GM21528 (cell line): ENCODE measurements around the gene GSG1L.

Experiments
- ATAC-seq: cut with Tn5 transposase; IDR thresholded peaks from one replicate; pipeline ENCODE4 v1.9.1; 2021; ENCODE audit warnings: mild to moderate bottlenecking, moderate library complexity; ENCODE audit not compliant: unreplicated experiment, low FRiP score

The GSG1L gene

DNA sequence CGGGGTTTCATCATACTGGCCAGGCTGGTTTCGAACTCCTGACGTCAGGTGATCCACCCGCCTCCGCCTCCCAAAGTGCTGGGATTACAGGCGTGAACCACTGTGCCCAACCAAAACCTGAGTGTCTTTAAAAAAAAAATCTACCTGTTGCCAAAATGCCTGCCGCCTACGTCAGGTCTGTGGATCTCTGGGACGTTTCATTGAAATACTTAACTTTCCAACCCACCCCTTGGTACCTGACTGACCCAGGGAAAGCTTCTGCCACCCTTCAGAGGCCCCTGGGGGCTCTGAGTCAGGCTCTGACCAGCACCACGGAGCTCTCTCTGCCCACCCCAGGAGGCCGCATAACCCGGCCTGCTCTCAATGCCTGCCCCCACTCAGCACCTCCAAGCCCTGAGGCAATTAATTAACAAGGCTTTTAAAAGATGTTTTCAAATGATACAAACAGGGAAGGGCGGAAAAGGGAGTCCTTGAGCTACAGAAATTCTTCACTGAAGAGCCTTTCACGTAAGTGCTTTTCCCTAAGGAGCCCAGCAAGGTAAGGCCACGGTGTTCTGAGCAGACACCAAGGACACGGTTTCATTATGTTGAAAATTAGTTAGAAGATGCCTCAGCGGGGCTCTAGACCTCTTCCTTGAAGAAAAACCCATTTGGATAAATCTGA, 29.3 kb upstream of the GSG1L start:
- ATAC-seq = no peak

DNA sequence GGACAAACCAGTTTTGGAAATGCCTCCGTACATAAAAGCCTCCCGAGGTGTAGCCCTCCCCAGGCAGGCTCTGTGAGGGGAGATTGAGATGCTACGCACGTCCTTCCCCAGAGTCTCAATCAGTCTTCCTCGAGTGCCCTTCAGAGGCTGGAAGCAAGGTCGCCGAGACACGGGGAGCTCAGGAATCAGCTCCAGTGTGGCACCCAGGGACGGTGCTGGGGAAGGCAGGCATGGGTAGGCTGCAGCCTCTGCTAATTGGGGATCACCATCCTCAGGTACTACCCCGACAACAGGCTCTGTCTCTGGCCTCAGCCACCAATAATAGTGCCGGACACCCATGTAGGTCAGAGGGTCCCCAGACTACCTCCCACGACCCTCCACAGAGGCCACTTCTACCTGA, 28.1 kb upstream of the GSG1L start:
- no peak for ATAC-seq

DNA sequence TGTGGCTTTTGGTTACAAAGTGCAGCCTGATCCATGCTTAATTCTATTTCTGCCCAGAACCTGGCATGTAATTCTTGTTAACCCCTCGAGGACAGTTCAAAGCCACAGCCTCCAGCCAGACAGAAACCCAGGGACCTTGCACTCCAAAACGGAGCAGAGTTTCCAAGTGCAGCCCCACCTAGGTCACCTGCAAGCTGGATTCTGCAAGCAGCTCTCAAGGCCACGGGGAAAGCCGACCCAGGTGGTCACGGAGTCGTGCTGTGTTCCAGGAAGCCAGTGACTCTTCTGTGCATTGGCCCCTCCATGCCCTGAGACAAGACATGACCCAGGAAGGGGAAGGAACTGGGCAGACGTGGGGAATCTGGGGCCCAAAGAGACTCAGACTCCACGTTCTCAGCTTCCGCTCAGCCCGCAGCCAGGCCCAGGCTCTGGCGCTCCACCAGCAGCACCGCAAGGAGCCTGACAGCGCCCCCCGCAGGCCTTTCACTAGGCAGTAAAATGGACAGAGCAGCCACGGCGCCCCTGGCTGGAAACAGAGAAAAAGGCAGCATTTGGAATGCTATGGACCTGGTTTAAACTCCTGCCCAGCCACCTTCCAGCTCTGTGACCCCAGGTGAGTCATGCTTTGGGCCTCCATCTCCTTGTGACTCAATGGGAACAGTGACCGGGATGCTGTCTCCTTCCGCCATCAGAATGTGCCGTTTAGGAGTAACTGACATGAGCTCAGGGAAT, 27.3 kb upstream of the GSG1L start:
- no peak for ATAC-seq

DNA sequence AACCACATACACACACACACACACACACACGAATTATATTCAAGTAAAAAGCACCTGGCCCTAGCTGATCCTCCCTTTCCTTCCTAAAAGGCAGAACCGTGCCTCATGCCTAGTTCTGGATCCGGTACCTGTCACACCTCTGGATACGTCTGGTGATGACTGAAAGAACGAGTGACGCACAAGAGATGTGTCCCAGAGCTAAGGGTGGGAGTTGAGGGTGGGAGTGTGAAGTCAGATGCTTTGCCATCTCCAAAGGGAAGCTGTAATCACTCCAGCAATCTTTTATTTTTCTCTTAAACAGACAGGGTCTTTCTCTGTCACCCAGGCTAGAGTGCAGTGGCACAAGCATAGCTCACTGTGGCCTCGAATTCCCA, 26.5 kb upstream of the GSG1L start:
- no peak for ATAC-seq

DNA sequence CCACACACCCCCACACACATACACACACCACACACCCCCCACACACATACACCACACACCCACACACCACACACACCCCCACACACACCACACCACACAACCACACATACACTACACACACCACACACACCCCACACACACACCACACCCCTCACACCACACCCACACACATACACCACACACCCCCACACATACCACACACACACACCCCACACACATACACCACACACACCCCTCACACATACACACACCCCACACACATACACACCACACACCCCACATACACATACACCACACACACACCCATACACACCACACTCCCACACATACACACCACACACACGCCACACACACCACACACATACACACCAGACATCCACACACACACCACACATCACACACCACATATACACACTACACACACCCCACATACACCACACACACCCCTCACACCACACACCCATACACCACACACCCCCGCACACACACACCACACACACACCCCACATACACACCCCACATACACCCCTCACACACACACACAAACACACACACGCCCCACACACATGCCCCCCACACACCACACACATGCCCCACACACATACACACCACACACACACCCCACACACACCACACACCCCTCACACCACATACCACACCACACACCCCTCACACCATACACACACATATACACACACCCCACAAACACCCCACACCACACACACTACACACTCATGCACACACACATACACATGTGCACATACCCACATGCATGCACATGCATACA, 25.9 kb upstream of the GSG1L start:
- ATAC-seq = no peak

DNA sequence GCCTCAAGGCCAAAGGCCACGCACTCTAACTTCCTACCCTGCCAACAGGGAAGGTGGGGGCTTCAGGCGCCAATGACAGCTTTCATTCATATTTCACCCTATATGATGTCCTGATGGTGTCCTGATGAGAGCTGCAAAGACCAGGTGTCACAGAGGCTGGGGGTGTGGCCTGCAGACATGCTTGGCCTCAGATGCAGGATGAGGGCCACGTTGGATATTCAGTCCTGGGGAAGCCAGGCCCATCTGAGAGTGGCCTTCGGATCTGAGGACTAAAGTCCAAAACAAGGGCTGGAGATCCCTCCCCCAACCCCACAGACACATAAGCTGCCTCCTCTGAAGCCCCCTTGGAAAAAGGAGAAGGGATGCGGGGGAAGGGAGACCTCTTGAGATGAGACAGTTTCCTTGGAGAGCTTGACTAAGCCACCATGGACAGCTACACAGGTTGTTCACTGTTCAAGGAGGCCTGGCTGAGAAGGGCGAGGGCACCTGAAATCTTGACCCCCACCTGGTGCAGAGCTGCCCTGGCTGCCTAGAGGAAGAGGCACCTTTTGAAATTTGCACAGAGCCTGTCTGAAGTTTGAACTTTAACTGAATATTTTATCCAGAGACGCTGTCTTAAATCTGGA, 24.3 kb upstream of the GSG1L start:
- ATAC-seq = no peak

DNA sequence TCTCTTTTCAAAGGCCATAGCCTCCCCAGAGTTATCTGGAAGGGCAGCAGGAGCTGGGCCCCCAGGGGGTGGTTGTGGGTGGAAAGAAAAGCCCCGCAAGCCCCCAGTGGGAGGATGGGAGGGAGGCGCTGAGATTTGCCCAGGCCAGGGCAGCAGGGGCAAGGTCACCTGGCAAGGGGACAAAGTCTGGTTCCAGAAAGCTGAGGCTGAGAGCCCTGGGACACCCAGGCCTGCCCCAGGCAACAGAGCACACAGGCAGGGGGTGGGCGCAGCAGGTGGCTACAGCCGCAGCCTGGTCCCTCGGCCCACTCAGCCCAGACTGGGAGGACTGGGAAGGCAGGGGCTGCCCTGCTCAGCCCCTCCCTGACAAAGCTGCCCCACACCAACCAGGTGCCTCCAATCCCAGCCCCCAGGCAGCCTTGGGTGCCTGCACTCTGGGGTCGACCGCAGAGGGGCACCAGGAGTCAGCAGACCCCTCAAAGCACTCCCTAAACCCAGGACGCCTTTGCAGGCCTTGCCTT, 23.7 kb upstream of the GSG1L start:
- no peak for ATAC-seq

DNA sequence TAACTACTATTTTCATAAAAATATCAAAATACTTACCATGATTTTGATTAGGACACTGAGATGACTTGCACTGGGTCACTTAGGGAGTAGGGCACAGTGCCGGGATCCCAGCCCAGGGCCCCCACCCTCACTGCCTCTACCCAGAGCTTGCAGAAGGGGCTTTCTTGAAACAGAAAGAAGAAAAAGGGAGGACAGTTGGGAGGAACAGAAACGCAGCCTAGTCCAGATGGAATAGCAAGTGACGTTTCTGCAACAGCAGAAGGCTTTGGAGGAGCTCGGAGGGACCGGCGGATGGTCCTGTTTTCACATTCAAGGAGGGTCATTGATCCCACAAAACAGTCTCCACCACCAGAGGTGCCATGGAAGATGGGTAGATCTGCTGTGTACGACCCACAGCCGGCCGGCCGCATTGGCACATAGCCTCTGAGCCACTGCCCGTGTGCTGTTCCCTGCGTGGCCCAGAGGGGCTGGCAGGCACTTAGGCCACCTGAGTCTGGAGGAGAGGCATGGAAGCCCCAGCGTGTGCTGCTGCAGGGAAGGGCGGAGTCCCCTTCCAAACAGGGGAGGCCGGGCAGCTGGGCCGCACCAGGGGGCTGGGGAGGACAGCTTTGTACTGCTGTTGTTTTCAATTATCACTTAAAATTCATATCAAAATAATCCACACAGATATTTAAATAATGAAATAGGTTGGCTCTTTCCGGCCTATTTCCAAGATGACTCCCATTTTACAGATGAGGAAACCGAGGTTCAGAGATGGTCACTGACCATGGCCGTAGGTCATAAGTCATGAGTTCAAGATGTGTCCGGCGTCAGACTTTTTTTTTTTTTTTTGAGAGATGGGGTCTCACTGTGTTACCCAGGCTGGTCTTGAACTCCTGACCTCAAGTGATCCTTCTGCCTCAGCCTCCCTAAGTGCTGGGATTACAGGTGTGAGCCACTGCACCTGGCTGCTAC, 22.9 kb upstream of the GSG1L start:
- no peak for ATAC-seq

DNA sequence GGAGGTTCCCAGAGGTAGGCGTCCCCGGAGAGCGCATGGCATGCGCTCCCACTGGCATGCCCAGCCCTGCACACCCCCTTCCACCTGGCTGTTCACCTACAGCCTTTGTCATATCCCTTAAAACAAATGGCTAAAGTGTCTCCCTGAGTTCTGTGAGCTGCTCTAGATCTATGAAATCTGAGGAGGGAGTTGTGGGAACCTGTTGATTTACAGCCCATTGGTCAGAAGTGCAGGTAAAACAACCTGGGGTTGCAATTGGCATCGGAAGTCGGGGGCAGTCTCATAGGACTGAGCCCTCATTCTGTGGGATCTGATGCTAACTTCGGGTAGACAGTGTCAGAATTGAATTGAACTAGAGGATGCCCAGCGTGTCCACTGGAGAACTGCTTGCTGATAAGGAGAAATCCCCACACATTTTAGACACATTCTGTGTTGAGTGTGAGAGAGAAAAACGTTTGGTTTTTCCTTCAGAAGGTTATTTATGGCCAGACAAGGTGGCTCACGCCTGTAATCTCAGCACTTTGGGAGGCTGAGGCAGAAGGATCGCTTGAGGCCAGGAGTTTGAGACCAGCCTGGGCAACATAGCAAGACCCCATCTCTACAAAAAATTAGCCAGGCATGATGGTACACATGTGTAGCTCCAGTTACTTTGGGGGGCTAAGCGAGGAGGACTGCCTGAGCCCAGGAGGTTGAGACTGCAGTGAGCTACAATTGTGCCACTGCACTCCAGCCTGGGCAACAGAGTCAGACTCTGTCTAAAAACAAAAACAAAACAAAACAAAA, 22.1 kb upstream of the GSG1L start:
- ATAC-seq = no peak

DNA sequence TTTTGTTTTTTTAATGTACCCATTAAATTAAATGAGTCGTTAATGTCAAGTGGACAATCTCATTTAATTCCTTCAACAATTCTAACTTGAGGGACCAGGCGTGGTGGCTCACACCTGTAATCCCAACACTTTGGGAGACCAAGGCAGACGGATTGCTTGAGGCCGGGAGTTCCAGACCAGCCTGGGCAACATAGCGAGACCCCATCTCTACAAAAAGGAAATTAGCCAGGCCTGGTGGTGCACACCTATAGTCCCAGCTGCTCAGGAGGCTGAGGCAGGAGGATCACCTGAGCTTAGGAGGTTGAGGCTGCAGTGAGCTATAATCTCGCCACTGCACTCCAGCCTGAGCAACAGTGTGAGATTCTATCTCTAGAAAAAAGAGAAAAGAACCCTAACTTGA, 20.7 kb upstream of the GSG1L start:
- ATAC-seq = no peak

DNA sequence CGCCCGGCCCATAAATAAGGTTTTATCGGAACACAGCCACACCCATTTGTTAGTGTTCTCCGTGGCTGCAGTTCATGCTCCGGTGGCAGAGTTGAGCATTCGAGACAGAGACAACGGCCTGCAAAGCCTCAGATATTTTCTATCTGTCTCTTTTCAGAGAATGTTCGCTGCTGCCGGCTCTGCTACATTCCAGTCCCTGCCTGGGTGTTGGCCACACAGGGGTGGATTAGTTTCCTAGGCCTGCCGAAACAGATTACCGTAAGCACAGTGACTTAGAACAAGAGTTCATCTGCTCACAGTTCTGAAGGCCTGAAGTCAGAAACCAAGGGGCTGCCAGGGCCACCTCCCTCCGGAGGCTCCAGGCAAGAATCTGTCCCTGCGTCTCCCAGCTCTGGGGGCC, 19.1 kb upstream of the GSG1L start:
- ATAC-seq = no peak

DNA sequence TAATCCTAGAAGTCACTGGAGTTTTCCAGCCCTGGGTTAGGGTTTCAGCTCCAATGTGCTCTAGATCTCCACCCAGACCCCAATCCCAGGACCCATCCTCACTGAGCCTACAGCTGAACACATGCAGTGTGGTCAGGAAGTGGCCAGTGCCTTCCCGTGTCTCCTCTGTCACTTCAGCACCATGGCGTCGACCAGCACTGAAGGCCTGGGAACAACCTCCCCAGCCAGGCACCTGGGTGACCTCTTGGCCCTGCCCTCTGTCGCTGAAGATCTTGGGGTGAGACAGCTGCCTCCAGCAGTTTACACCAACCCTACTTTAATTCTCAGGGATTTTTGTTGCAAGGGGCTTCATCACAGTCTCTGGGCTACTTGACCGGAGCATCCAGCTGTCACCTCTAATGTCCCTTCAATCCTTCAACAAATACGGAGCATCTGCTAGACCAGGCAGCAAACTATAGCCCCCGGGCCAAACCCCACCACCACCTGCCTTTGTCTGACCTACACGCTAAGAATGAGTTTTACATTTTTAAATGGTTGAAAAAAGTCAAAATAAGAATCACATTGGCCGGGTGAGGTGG, 18.0 kb upstream of the GSG1L start:
- ATAC-seq = no peak

DNA sequence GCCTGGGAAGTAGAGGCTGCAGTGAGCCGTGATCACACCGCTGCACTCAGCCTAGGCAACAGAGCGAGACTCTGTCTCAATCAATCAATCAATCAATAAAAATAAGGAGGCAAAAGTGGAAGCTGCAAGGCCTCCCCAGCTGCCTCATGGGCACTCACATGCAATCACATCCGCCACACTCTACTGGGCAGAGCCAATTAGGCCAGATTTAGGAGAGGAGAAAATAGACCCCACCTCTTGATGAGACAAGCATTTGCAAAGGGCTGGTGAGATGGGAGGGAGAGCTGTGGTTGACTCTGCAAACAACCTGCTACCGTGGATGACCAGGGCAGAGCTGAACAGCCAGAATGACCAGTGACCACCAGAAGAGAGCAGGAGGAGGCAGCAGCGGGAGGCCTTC, 14.7 kb upstream of the GSG1L start:
- ATAC-seq = no peak

DNA sequence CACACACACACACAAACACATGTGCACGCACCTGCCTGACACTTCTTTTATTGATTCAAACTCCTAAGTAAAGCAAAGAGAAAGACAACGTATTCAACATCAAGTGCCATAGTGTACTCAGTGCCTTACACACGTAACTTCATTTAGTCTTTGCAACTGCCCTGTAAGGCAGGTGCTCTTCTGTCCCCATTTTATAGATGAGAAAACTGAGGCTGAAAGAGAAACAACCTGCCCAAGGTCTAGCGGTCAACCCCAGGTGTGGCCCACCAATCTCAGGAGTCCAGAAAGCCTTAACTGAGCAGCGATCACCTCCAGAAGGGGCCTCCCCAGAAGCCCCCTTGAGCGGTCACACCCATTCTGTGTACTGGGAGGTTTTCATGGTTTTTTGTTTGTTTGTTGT, 10.3 kb upstream of the GSG1L start:
- ATAC-seq = no peak

DNA sequence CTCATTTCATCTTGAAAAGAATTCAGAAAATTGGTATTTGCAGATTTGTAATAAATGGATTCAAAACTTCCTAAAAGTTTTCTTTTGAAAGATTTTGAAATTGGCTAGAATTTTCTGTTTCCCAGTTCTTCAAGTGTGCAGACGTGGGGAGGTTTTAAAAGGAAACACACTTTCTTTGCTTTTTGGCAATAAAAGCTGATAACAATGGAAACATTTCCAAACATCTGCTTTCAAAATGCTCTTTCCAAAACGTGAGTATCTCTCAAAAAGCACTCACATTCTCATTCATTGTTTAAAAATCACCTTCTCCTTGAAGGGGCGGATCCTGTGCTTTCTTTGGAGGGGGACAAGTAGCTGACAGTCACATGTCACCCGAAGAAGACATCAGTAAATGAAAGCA, 8.6 kb upstream of the GSG1L start:
- ATAC-seq = no peak

DNA sequence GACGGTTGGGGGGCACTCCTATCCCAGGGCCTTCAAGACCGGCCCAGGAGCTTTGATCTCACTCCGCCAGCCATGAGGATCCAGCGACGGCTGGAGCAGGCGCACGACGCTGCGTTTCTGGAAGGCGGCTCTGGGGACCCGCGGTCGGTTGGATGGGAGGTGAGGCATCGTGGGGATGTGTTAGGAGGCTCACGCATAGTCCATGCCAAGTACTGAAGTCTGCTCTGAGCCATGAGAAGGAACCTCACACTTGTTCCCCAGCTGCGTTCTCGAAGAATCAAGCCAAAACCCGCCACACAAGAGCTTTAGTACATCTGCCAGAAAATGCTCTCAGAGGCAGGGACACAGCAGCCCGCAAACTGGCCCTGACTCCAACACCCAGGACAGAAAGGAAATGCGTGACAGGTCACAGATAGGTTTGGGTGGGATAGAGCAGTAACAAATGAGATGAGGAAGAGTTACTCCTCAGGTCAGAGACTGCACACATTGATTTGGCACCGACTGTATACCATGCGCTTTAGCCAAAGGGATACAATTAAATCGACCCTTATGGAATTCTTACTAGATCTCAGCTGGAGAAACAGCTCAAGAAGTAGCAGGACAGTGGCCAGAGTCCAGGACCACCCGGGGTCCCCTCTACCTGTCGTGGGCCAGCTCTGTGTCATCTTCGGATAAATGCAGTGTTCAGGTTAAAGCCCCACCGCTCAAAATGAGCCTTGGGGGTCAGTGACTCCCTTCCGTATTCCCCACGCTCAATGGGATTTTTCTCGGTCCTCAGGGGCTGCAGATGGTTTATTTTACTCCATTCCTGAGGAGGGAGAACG, 6.7 kb upstream of the GSG1L start:
- no peak for ATAC-seq

DNA sequence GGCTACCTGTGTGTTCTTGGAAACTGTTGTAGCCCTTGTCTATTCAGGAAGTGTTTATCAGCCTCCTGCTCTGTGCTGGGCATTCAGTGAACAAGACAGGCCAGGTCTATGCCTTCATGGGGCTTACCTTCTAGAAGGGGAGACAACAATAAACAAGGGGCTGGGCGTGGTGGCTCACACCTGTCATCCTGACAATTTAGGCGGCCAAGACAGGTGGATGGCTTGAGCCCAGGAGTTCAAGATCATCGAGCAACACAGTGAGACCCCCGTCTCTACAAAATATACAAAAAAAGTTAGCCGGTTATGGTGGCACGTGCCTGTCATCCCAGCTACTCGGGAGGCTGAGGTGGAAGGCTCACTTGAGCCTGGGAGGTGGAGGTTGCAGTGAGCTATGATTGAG, 5.5 kb upstream of the GSG1L start:
- no peak for ATAC-seq
